A673 (cell line): ENCODE data around the gene CCDC197.

ENCODE experiments used
- EZH2 ChIP-seq: fragments of 200-600 bp; sonication (generic); IDR thresholded peaks from 2 replicates; pipeline ENCODE4 v1.6.1; 2017; ENCODE audit warnings: borderline replicate concordance, low read depth, mild to moderate bottlenecking, mixed read lengths, antibody characterized with exemption, low read length; ENCODE audit not compliant: poor library complexity, severe bottlenecking
- TF ChIP-seq, protein P1 (sequence below): fragments of 300-800, 200-600 bp; sonication (generic); conservative IDR thresholded peaks from 2 replicates; pipeline ENCODE4 v1.5.1; 2017; ENCODE audit warnings: low read depth, mild to moderate bottlenecking, antibody characterized with exemption, low read length, moderate library complexity, mixed read lengths

DNA sequence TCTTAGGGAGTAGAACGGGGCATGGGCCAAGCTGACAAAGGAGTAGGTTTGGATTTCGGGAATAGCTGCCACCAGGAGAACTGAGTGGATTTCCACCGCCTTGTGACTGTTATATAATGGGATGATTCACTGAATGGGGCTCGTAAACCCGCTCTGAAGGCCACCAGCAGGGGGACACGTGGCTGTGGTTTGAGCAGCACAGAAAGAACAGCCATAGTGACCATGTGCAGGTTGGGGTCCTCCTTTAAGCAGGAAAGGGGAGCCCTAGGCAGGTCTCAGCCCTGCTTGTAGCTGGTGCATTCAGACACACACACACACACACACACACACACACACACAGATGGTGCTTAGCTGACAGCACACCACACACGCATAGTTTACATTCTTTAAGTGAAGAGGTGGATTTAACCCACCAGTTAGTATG, 12.1 kb upstream of the CCDC197 start:
- TF ChIP-seq, protein P1, sequence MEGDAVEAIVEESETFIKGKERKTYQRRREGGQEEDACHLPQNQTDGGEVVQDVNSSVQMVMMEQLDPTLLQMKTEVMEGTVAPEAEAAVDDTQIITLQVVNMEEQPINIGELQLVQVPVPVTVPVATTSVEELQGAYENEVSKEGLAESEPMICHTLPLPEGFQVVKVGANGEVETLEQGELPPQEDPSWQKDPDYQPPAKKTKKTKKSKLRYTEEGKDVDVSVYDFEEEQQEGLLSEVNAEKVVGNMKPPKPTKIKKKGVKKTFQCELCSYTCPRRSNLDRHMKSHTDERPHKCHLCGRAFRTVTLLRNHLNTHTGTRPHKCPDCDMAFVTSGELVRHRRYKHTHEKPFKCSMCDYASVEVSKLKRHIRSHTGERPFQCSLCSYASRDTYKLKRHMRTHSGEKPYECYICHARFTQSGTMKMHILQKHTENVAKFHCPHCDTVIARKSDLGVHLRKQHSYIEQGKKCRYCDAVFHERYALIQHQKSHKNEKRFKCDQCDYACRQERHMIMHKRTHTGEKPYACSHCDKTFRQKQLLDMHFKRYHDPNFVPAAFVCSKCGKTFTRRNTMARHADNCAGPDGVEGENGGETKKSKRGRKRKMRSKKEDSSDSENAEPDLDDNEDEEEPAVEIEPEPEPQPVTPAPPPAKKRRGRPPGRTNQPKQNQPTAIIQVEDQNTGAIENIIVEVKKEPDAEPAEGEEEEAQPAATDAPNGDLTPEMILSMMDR, result peak; percentile 54
- TF ChIP-seq EZH2, result no peak
